H1 (cell line): Measurements from ENCODE around the gene FJX1. TPM values are rescaled to one million over a fixed set of nuclear protein-coding genes. Genes with fewer than 3 reads are reported as not detected.

Experiments
- CTCF ChIA-PET: fragments of 300-600 bp; sonication (Branson Sonifier 250); formaldehyde crosslinking; loops from one replicate; lab custom pipeline; 2021; ENCODE audit not compliant: partially characterized antibody; lab: Charles Lee
- POLR2A ChIA-PET: fragments of 300-600 bp; sonication (Branson Sonifier 250); formaldehyde crosslinking; loops from one replicate; lab custom pipeline; 2021; ENCODE audit warnings: inconsistent platforms; ENCODE audit not compliant: partially characterized antibody; lab: Charles Lee
- DNase-seq, 2 experiments: peaks; one replicate each; pipeline versions ENCODE4 v3.0.0 to v3.0.0-alpha.2; 2010 to 2022; ENCODE audit warnings: low spot score in 2 of 2, low read depth in 1 of 2, mixed read lengths in 1 of 2
- FAIRE-seq: peaks from 2 replicates; lab custom pipeline; 2011; peaks lifted over from hg19 to GRCh38; lab: Jason Lieb, UNC
- H2AFZ ChIP-seq: 2 replicates; pipeline ENCODE4 v1.8.1; 2012; ENCODE audit warnings: low read length, inconsistent platforms
- H2AK5ac ChIP-seq: 2 replicates; pipeline ENCODE4 v1.6.1; 2013; ENCODE audit warnings: low read depth, low read length
- H2BK120ac ChIP-seq: replicated peaks from 2 replicates; pipeline ENCODE3; 2013; ENCODE audit warnings: low read depth, low read length, inconsistent platforms
- H2BK12ac ChIP-seq: 2 replicates; pipeline ENCODE4 v1.6.1; 2013; ENCODE audit warnings: low read depth, low read length
- H2BK15ac ChIP-seq: 2 replicates; pipeline ENCODE4 v1.6.1; 2013; ENCODE audit warnings: low read length
- H2BK20ac ChIP-seq: 2 replicates; pipeline ENCODE4 v1.6.1; 2013; ENCODE audit warnings: low read length
- H2BK5ac ChIP-seq: 2 replicates; pipeline ENCODE4 v1.6.1; 2013; ENCODE audit warnings: low read depth, low read length
- H3K14ac ChIP-seq: 2 replicates; pipeline ENCODE4 v1.6.1; 2013; ENCODE audit warnings: inconsistent platforms; ENCODE audit not compliant: insufficient read length
- H3K18ac ChIP-seq: 2 replicates; pipeline ENCODE4 v1.6.1; 2013; ENCODE audit warnings: low read length; ENCODE audit errors: extremely low read depth
- H3K23ac ChIP-seq: 2 replicates; pipeline ENCODE4 v1.6.1; 2013; ENCODE audit warnings: inconsistent platforms; ENCODE audit not compliant: insufficient read length
- H3K23me2 ChIP-seq: 2 replicates; pipeline ENCODE4 v1.6.1; 2013; ENCODE audit warnings: low read depth, low read length
- H3K27ac ChIP-seq: 2 replicates; pipeline ENCODE4 v1.6.1; 2011; ENCODE audit warnings: low read depth, low read length, inconsistent platforms
- H3K27me3 ChIP-seq, 4 experiments: replicated peaks in 1 of 4; 1 replicate in 1 of 4; 2 replicates in 3 of 4; pipeline versions ENCODE4 v1.6.1 to v1.8.1; 2011 to 2013; ENCODE audit warnings: low read length in 3 of 4, mild to moderate bottlenecking in 3 of 4, inconsistent platforms in 2 of 4, mixed read lengths in 2 of 4, moderate library complexity in 1 of 4; ENCODE audit not compliant: control insufficient read depth in 3 of 4, insufficient read depth in 3 of 4; ENCODE audit errors: extremely low read depth in 1 of 4
- H3K36me3 ChIP-seq, 4 experiments: 2 replicates each; pipeline versions ENCODE4 v1.6.1 to v1.8.1; 2011 to 2013; ENCODE audit warnings: mild to moderate bottlenecking in 4 of 4, low read length in 3 of 4, moderate library complexity in 2 of 4, control low read depth in 1 of 4, inconsistent platforms in 1 of 4; ENCODE audit not compliant: insufficient read depth in 4 of 4, control insufficient read depth in 2 of 4
- H3K4ac ChIP-seq: replicated peaks from 2 replicates; pipeline ENCODE3; 2013; ENCODE audit warnings: low read length, low read depth, mixed read lengths, inconsistent platforms; ENCODE audit not compliant: insufficient read length
- H3K4me1 ChIP-seq, 4 experiments: replicated peaks in 1 of 4; 1 replicate in 1 of 4; 2 replicates in 3 of 4; pipeline versions ENCODE4 v1.6.1 to v1.8.1; 2011 to 2013; ENCODE audit warnings: low read length in 3 of 4, inconsistent platforms in 2 of 4, mixed read lengths in 1 of 4; ENCODE audit not compliant: insufficient read depth in 4 of 4, control insufficient read depth in 3 of 4
- H3K4me2 ChIP-seq, 2 experiments: 2 replicates each; pipeline versions ENCODE4 v1.6.1 to v1.8.1; 2011 to 2013; ENCODE audit warnings: low read depth in 2 of 2, low read length in 2 of 2, control low read depth in 1 of 2, inconsistent platforms in 1 of 2, mild to moderate bottlenecking in 1 of 2; ENCODE audit not compliant: insufficient read depth in 1 of 2
- H3K4me3 ChIP-seq, 4 experiments: fragments of 200-600, 300-600 bp in 1 of 4; sonication (generic), shearing (Covaris generic), sonication (Bioruptor Twin) in 1 of 4; 2 replicates each; pipeline versions ENCODE4 v1.5.1 to v1.8.1; 2011 to 2016; ENCODE audit warnings: low read length in 4 of 4, low read depth in 3 of 4, control low read depth in 2 of 4, inconsistent platforms in 2 of 4, mild to moderate bottlenecking in 2 of 4, mixed read lengths in 1 of 4, moderate library complexity in 1 of 4; ENCODE audit not compliant: insufficient read depth in 2 of 4; ENCODE audit errors: extremely low read depth in 1 of 4
- H3K56ac ChIP-seq: replicated peaks from 2 replicates; pipeline ENCODE3; 2013; ENCODE audit warnings: low read depth, mild to moderate bottlenecking, mixed read lengths, low read length, inconsistent platforms; ENCODE audit not compliant: insufficient read length
- H3K79me1 ChIP-seq: 2 replicates; pipeline ENCODE4 v1.6.1; 2013; ENCODE audit warnings: low read depth, low read length, control low read depth
- H3K79me2 ChIP-seq, 2 experiments: 2 replicates each; pipeline versions ENCODE4 v1.6.1 to v1.8.1; 2012 to 2013; ENCODE audit warnings: low read length in 2 of 2, mild to moderate bottlenecking in 2 of 2, inconsistent platforms in 1 of 2; ENCODE audit not compliant: insufficient read depth in 2 of 2, control insufficient read depth in 1 of 2
- H3K9ac ChIP-seq, 4 experiments: replicated peaks in 1 of 4; 1 replicate in 1 of 4; 2 replicates in 3 of 4; pipeline versions ENCODE4 v1.6.1 to v1.8.1; 2011 to 2013; ENCODE audit warnings: low read depth in 3 of 4, low read length in 3 of 4, control low read depth in 2 of 4, mild to moderate bottlenecking in 2 of 4, moderate library complexity in 2 of 4, inconsistent platforms in 1 of 4; ENCODE audit errors: extremely low read depth in 1 of 4
- H3K9me3 ChIP-seq, 2 experiments: 2 replicates each; pipeline versions ENCODE4 v1.6.1 to v1.8.1; 2012 to 2013; ENCODE audit warnings: mild to moderate bottlenecking in 2 of 2, moderate library complexity in 2 of 2, control low read depth in 1 of 2, inconsistent platforms in 1 of 2, low read depth in 1 of 2, low read length in 1 of 2, mixed read lengths in 1 of 2; ENCODE audit not compliant: insufficient read depth in 2 of 2
- H4K20me1 ChIP-seq, 2 experiments: replicated peaks in 1 of 2; 2 replicates each; pipeline versions ENCODE3 to v1.8.1; 2011 to 2013; ENCODE audit warnings: inconsistent platforms in 2 of 2, low read length in 2 of 2, mild to moderate bottlenecking in 1 of 2; ENCODE audit not compliant: insufficient read depth in 2 of 2, control insufficient read depth in 1 of 2
- H4K5ac ChIP-seq: 2 replicates; pipeline ENCODE4 v1.6.1; 2013; ENCODE audit warnings: low read length, low read depth, mixed read lengths, inconsistent platforms; ENCODE audit not compliant: insufficient read length
- H4K8ac ChIP-seq: 2 replicates; pipeline ENCODE4 v1.8.0; 2013; ENCODE audit warnings: mild to moderate bottlenecking, moderate library complexity, low read length, inconsistent platforms; ENCODE audit not compliant: insufficient read depth; ENCODE audit errors: extremely low read depth
- H4K91ac ChIP-seq: replicated peaks from 2 replicates; pipeline ENCODE3; 2013; ENCODE audit warnings: low read length, mixed read lengths, inconsistent platforms; ENCODE audit not compliant: insufficient read length
- WGBS, 2 experiments: shearing (Covaris generic) in 1 of 2; methylation state at CpG; one replicate each; pipeline versions ENCODE4 v1.1.6 to v1.1.7; 2013 to 2015; ENCODE audit warnings: low lambda C conversion rate in 2 of 2, mixed read lengths in 2 of 2, inconsistent platforms in 1 of 2, low coverage in 1 of 2, missing lambda C conversion rate in 1 of 2; ENCODE audit not compliant: insufficient replicate concordance in 2 of 2, insufficient coverage in 1 of 2, insufficient read length in 1 of 2; ENCODE audit errors: extremely low coverage in 1 of 2, missing lambda C conversion rate in 1 of 2; 5-methylcytosine and 5-hydroxymethylcytosine counted together
- polyA plus RNA-seq, 7 experiments: library from polyadenylated mRNA; depleted of rRNA in 3 of 7; stranded (reverse) in 5 of 7; unstranded in 2 of 7; fragments of >200 nt in 5 of 7; fragments of 200-250 nt in 2 of 7; gene quantifications; 1 replicate in 5 of 7; 2 replicates in 1 of 7; 4 replicates in 1 of 7; pipeline versions ENCODE4 v1.2.1 to v1.2.3, GENCODE V29; 2011 to 2013; ENCODE audit warnings: missing spikeins in 2 of 7, mixed read lengths in 2 of 7
- total RNA-seq: library from RNA; stranded (reverse); fragmentation: NEBNext Ultra II Directional; extraction: Animal tissue kit (Norgen Biotek cat#: 25700); gene quantifications from 2 replicates; pipeline ENCODE4 v1.2.1, GENCODE V29; 2021

The FJX1 gene
- total and polyA plus RNA-seq, 2 of the 8 experiments (the other 6 are each of a cell fraction or from before 2014, with no cell fraction given) = 6.3 to 13.3 TPM

- peaks cover 7 to 28% (median 22%) of the 10 kb centered on the region in 4 experiments for H3K27me3 ChIP-seq
- no peak for DNase-seq
- H2BK5ac ChIP-seq = no peak overlapping the region
- peaks cover 3 to 17% (median 6%) of the 10 kb centered on the region in 4 experiments; a peak in 6 of 7 replicates for H3K4me1 ChIP-seq
- no peak overlapping the region for H3K14ac ChIP-seq
- H3K56ac ChIP-seq = no peak overlapping the region
- H4K91ac ChIP-seq = no peak overlapping the region
- no peak overlapping the region for H2BK12ac ChIP-seq
- no peak overlapping the region for H3K9ac ChIP-seq
- no peak overlapping the region for H4K8ac ChIP-seq
- H3K18ac ChIP-seq = no peak overlapping the region
- no peak for FAIRE-seq
- H3K79me2 ChIP-seq = no peaks in the 10 kb centered on the region
- ChIA-PET POLR2A (no interaction called here), CTCF (interaction anchor here (1.0 kb wide), 1 partner anchor 201 kb away, joined by 3 read pairs; no protein-coding TSS in a partner anchor)
- 81% methylated on average over 2 of the region's 2 CpGs; no CpG with 5 or more reads in 1 of the 2 experiments for WGBS, 2 experiments
- no peaks in the 10 kb centered on the region for H4K20me1 ChIP-seq
- no peak overlapping the region for H3K27ac ChIP-seq
- H4K5ac ChIP-seq = no peak overlapping the region
- H3K9me3 ChIP-seq = no peaks in the 10 kb centered on the region
- H3K4ac ChIP-seq = no peak overlapping the region
- H3K36me3 ChIP-seq = no peaks in the 10 kb centered on the region
- H2AFZ ChIP-seq = no peak overlapping the region
- no peak overlapping the region for H2BK20ac ChIP-seq
- no peak overlapping the region; a peak in 2 of 8 replicates for H3K4me3 ChIP-seq
- H3K79me1 ChIP-seq = no peaks in the 10 kb centered on the region
- H3K4me2 ChIP-seq = no peak overlapping the region
- H2BK15ac ChIP-seq = no peak overlapping the region
- no peak overlapping the region for H2AK5ac ChIP-seq
- no peak overlapping the region for H3K23ac ChIP-seq
- peaks cover 11% of the 10 kb centered on the region; the same call in 1 of the 2 replicates for H3K23me2 ChIP-seq
- H2BK120ac ChIP-seq = no peak overlapping the region
Observed at GRCh38 chr11:35621620-35622019, 3.4 kb downstream of the FJX1 start.
